ENCODE data around the gene RFXAP.

Gene RFXAP

DNA sequence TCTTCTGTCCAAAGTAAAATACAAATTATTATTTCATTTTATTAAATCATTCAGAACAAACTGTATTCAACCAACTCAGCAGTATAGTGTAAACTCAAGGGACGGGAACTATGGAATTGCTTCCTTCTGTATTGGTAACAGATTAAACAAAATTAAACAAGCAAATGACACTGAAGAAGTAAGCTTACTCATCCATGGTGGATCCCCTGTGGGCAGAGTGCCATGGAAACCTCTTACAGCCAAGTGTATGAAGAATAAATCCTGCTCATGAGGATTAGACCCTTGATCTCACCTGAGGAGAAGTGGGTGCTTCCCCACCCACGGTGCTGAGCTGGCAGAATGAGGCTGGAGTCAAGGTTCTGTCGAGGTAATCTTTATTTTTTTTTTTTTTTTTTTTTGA lies 18.0 kb upstream of the RFXAP start:
- H3K27ac Mint-ChIP-seq: no peak overlapping the region
- no peaks in the 10 kb centered on the region for H3K4me1 Mint-ChIP-seq
- H3K36me3 Mint-ChIP-seq: no peaks in the 10 kb centered on the region
- no peak for ATAC-seq
- no peak for DNase-seq (ENCODE audit: low spot score in 2 of 2)
- H3K4me3 Mint-ChIP-seq: no peak overlapping the region
- no peaks in the 10 kb centered on the region for H3K9me3 Mint-ChIP-seq

- no peak for ATAC-seq
- Mint-ChIP-seq H3K4me3 (no peak overlapping the region), H3K4me1 (no peaks in the 10 kb centered on the region), H3K9me3 (no peaks in the 10 kb centered on the region), H3K27ac (no peak overlapping the region), H3K36me3 (no peaks in the 10 kb centered on the region)
- no peak for DNase-seq (ENCODE audit: low spot score in 2 of 2)
Measured at GRCh38 chr13:36804588-36804987, 14.4 kb upstream of the RFXAP start.

GRCh38 chr13:36806102-36806501 lies 12.9 kb upstream of the RFXAP start:
- H3K9me3 Mint-ChIP-seq: no peaks in the 10 kb centered on the region
- no peak overlapping the region for H3K4me3 Mint-ChIP-seq
- no peaks in the 10 kb centered on the region for H3K36me3 Mint-ChIP-seq
- no peaks in the 10 kb centered on the region for H3K4me1 Mint-ChIP-seq
- H3K27ac Mint-ChIP-seq: no peak overlapping the region
- no peak for ATAC-seq
- DNase-seq (ENCODE audit: low spot score in 2 of 2): no peak

- Mint-ChIP-seq H3K9me3 (no peaks in the 10 kb centered on the region), H3K4me3 (no peak overlapping the region), H3K4me1 (no peaks in the 10 kb centered on the region), H3K27ac (no peak overlapping the region), H3K36me3 (no peaks in the 10 kb centered on the region)
- DNase-seq (ENCODE audit: low spot score in 2 of 2) (no peak), ATAC-seq (no peak)
Measured at GRCh38 chr13:36807616-36808015, 11.4 kb upstream of the RFXAP start.

DNA sequence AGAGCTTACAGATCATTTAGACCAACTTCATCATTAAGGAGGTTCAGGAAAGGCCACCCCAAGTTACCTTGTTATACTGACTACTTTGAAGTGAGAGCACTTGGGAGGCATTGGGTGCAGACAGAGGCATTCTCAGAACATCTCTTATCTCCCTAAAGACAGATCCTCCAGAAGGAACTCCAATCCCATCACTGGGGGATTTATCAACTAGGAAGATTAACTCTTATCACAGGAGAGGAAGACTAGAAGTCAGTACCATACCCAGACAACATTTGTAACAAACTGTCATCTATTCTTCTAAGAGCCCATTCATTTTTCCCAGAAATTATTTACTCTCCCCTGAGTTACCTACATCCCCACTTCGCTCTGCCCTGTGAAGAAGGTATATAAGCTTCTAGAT lies 5.8 kb upstream of the RFXAP start:
- ATAC-seq (no peak), DNase-seq (ENCODE audit: low spot score in 2 of 2) (no peak)
- Mint-ChIP-seq H3K27ac (no peak overlapping the region), H3K4me3 (no peak overlapping the region), H3K9me3 (no peaks in the 10 kb centered on the region), H3K4me1 (no peaks in the 10 kb centered on the region), H3K36me3 (no peaks in the 10 kb centered on the region)

DNA sequence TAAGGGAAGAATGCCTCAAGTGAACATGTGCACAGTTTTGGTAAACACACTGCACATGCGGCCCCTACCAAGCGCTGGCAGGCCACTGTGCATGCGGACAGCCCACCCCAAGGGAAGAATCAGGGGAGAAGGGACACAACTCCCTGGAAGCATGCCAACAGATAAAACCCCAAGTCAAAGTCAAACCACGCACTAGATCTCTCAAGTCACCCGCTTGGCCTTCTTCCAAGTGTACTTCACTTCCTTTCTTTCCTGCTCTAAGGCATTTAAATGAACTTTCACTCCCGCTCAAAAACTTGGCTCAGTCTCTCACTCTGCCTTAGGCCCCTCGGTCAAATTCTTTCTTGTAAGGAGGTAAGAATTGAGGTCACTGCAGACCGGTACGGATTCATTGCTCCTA lies 4.6 kb upstream of the RFXAP start:
- Mint-ChIP-seq H3K4me1 (peaks cover 10% of the 10 kb centered on the region), H3K27ac (no peak overlapping the region), H3K36me3 (peaks cover 12% of the 10 kb centered on the region), H3K4me3 (no peak overlapping the region), H3K9me3 (no peaks in the 10 kb centered on the region)
- ATAC-seq: no peak
- DNase-seq (ENCODE audit: low spot score in 2 of 2): no peak

GRCh38 chr13:36815062-36815461 lies 4.0 kb upstream of the RFXAP start:
- no peak for DNase-seq (ENCODE audit: low spot score in 2 of 2)
- no peak for ATAC-seq
- H3K9me3 Mint-ChIP-seq: no peaks in the 10 kb centered on the region
- H3K4me3 Mint-ChIP-seq: no peak overlapping the region
- H3K36me3 Mint-ChIP-seq: peaks cover 15% of the 10 kb centered on the region
- peaks cover 15% of the 10 kb centered on the region for H3K4me1 Mint-ChIP-seq
- no peak overlapping the region for H3K27ac Mint-ChIP-seq

DNA sequence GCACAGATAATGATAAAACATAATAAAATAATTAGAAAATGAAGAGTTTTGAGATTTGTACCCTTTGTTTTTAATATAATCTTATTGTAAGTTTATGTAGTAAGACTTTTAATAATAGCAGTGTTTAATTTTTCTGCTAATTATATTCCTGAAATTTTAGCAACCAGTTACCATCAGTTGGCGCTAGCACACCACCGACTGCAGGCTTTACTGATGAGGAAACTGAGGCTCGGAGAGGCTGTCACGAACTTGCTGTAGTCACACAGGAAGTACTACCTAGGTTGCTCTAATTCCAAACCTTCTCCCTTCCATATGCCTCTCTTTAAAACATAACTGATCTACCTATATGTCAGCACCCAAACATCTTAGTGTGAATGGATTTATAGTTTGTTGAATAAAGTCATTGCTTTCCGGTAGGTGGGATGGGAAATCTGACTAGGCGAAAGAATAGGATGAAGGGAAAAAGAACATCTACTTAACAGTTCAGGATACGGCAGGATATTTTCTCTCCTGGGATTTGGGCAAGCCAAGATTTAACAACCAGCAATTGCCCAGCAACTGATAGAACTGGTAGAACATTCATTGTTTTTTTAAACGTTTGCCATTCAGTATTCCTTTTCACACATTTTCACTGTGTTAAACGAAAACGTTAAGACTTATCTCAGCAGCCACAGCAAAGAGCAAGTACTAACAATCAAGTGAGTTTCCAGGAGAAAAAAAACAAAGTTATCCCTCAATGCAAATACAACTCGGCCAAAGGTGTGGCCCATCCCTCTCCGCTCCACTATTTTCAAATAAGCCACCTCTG lies 822 bp upstream of the RFXAP start:
- H3K27ac Mint-ChIP-seq: peak overlapping the region; percentile 96
- peaks cover 28% of the 10 kb centered on the region for H3K4me1 Mint-ChIP-seq
- H3K4me3 Mint-ChIP-seq: peak overlapping the region; percentile 89
- peaks cover 29% of the 10 kb centered on the region for H3K36me3 Mint-ChIP-seq
- DNase-seq (ENCODE audit: low spot score in 2 of 2) (no peak), ATAC-seq (no peak)
- H3K9me3 Mint-ChIP-seq: no peaks in the 10 kb centered on the region

GRCh38 chr13:36819739-36820090 lies 693 bp downstream of the RFXAP start:
- Mint-ChIP-seq H3K36me3 (peaks cover 37% of the 10 kb centered on the region), H3K27ac (peak overlapping the region; percentile 96), H3K4me1 (peaks cover 38% of the 10 kb centered on the region), H3K9me3 (no peaks in the 10 kb centered on the region), H3K4me3 (peak overlapping the region; percentile 89)
- ATAC-seq (peak; percentile 39), DNase-seq (ENCODE audit: low spot score in 2 of 2) (no peak)

DNA sequence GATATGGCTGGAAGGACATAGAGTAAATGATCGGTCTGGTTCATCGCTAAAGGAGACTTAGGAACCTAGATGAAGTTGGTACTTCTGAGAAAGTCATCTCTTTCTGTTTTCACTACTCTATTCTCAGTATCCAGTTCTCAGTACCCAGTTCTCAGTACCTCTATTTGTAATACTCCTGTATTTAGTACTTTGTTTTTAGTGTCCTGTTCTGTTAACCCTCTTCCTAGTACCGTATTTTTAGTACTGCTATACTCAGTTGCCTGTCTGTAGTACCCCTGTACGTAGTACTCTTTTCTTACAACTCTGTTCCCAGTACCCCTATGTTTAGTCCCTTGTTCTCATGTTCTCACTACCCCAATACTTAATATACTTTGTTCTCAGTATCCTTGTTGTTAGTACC lies 1.2 kb downstream of the RFXAP start:
- DNase-seq (ENCODE audit: low spot score in 2 of 2): no peak
- Mint-ChIP-seq H3K27ac (peak overlapping the region; percentile 96), H3K9me3 (no peaks in the 10 kb centered on the region), H3K4me3 (peak overlapping the region; percentile 89), H3K36me3 (peaks cover 42% of the 10 kb centered on the region), H3K4me1 (peaks cover 38% of the 10 kb centered on the region)
- peak; percentile 78 for ATAC-seq

DNA sequence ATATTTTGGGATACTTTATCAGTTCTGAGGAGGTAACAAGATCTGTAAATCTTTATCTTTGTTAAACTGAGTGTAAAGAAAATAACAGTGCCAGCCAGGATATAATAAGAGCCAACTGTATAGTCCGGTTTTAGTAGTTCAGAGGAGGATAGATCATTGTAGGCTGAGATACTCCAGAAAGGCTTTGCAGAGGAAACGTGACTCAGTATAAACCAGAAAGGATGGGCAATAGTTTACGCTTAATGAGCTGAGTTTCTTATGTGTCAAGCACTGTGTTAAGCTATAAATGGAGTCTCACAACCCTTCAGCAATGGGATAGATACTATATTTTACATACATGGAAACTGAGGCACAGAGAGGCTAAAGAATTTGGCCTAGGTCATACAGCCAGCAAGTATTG lies 3.8 kb downstream of the RFXAP start:
- Mint-ChIP-seq H3K4me1 (peaks cover 38% of the 10 kb centered on the region), H3K36me3 (peaks cover 68% of the 10 kb centered on the region), H3K9me3 (no peaks in the 10 kb centered on the region), H3K27ac (peak overlapping the region; percentile 6), H3K4me3 (peak overlapping the region; percentile 40)
- ATAC-seq: no peak
- no peak for DNase-seq (ENCODE audit: low spot score in 2 of 2)

- no peaks in the 10 kb centered on the region for H3K9me3 Mint-ChIP-seq
- peaks cover 62% of the 10 kb centered on the region for H3K36me3 Mint-ChIP-seq
- peaks cover 7% of the 10 kb centered on the region for H3K4me1 Mint-ChIP-seq
- no peak overlapping the region for H3K27ac Mint-ChIP-seq
- DNase-seq (ENCODE audit: low spot score in 2 of 2): no peak
- H3K4me3 Mint-ChIP-seq: no peak overlapping the region
- ATAC-seq: no peak
Measured at GRCh38 chr13:36829753-36830152, 10.7 kb downstream of the RFXAP start.

- H3K27ac Mint-ChIP-seq: no peak overlapping the region
- DNase-seq (ENCODE audit: low spot score in 2 of 2) (no peak), ATAC-seq (no peak)
- no peak overlapping the region for H3K4me3 Mint-ChIP-seq
- no peaks in the 10 kb centered on the region for H3K9me3 Mint-ChIP-seq
- H3K36me3 Mint-ChIP-seq: peaks cover 50% of the 10 kb centered on the region
- H3K4me1 Mint-ChIP-seq: peaks cover 13% of the 10 kb centered on the region
Measured at GRCh38 chr13:36831291-36831690, 12.3 kb downstream of the RFXAP start.

DNA sequence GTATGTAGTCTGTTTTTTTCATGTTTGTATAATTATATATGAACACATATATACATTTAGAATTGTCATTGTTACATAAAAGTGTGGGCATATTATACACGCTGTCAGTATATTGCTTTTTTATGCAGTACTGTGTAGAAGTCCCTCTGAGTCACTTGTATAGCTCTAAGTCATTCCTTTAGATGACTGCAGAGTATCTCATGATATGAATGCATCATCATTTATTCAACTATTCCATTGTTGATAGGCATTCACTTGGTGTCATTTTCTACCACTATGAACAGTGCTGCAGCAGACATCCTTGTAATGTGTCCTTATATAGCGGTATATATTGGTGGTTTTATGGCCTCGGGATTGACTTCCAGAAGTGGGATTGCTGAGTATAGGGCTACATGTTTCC lies 15.3 kb downstream of the RFXAP start:
- H3K9me3 Mint-ChIP-seq: no peaks in the 10 kb centered on the region
- no peak overlapping the region for H3K4me3 Mint-ChIP-seq
- DNase-seq (ENCODE audit: low spot score in 2 of 2) (no peak), ATAC-seq (peak; percentile 97)
- no peak overlapping the region for H3K27ac Mint-ChIP-seq
- H3K4me1 Mint-ChIP-seq: peaks cover 13% of the 10 kb centered on the region
- H3K36me3 Mint-ChIP-seq: peaks cover 20% of the 10 kb centered on the region

GRCh38 chr13:36837354-36838092 lies 18.5 kb downstream of the RFXAP start:
- Mint-ChIP-seq H3K27ac (no peak overlapping the region), H3K4me3 (no peak overlapping the region), H3K4me1 (peaks cover 7% of the 10 kb centered on the region), H3K36me3 (peaks cover 13% of the 10 kb centered on the region), H3K9me3 (no peaks in the 10 kb centered on the region)
- ATAC-seq (no peak), DNase-seq (ENCODE audit: low spot score in 2 of 2) (no peak)

- Mint-ChIP-seq H3K36me3 (peaks cover 8% of the 10 kb centered on the region), H3K4me3 (no peak overlapping the region), H3K27ac (no peak overlapping the region), H3K9me3 (no peaks in the 10 kb centered on the region), H3K4me1 (peaks cover 7% of the 10 kb centered on the region)
- ATAC-seq (no peak), DNase-seq (ENCODE audit: low spot score in 2 of 2) (no peak)
Measured at GRCh38 chr13:36839281-36839680, 20.3 kb downstream of the RFXAP start.
